ENCODE data around the gene CCDC33.

CCDC33 gene

DNA sequence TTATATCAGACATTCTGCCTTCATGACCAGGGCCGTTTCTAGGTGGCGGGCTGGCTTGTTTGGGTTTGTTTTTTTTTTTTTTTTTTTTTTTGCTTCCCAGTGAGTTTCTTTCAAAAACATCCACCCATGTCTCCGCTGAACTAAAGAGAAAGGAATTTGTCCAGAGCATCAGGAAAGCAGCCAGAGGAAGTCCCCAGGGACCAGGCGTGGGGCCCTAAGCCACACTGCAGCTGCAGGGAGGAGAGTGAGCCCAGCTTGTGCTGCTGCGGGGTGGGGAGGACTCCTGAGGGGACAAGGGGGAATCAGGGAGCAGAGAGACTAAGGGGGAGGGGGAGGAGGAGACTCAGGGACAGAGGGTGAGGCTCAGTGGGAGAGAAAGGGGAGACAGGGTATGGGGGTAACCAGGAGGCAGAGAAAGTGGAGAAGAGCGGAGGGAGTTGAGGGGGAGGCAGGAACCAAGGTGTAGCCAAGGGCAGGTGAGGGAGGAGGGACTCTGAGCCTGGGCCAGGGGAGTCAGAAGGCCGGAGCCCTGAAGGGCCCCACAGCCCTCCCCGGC, 81.8 kb downstream of the CCDC33 start:
- peak in 1 of 2 experiments; percentile 72 for DNase-seq

DNA sequence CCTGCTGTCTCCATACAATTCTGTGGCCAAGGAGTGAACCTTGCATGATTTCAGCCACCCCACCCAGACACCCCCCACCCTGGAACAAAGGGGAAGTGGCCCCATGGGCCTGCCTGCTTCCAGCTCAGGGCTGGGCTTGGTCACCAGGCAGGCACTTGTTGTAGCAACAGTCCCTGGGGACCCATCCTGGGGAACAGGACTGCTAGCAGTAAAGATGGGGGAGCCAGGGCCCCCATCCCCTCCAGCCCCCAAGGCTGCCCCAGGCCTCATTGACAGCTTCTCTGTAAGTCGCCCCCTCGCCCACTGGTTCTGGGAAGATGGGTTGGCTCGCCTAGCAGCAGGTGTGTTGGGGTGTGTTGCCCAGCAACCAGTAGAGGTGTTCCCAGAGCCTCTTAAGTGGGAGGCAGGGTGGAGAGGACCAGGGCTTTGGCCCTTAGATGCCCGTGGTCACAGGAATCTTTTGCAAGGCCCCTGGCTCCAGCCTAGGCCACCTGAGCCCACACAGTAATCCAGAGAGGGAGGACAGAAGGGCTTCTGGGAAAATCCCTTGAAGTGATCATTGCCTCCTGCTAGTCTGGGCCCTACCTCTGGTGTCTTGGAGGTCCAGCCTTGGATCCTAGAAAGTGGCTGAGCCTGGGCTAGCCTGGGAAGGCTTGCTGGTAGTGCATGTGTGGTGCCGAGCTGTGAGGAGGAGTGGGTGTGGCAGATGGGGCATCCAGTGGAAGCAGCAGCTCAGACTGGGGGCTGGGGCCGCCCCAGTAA, 82.4 kb downstream of the CCDC33 start:
- no peak for DNase-seq

DNA sequence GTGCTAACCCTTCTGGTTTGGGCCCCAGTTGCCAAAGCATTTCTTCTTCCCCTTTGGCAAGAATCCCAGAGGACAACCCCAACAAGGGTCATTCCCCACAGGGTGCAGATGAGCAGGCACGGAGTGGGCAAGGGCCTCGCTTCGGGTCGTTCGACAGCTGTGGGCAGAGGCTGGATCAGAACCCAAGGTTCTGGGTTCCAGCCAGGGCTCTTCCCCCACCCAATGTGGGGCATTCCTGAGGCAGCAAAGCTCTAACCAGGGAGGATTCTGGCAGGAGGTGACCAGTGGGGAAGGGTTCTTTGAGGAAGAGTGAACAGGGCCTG, 83.0 kb downstream of the CCDC33 start:
- DNase-seq, result no peak

DNA sequence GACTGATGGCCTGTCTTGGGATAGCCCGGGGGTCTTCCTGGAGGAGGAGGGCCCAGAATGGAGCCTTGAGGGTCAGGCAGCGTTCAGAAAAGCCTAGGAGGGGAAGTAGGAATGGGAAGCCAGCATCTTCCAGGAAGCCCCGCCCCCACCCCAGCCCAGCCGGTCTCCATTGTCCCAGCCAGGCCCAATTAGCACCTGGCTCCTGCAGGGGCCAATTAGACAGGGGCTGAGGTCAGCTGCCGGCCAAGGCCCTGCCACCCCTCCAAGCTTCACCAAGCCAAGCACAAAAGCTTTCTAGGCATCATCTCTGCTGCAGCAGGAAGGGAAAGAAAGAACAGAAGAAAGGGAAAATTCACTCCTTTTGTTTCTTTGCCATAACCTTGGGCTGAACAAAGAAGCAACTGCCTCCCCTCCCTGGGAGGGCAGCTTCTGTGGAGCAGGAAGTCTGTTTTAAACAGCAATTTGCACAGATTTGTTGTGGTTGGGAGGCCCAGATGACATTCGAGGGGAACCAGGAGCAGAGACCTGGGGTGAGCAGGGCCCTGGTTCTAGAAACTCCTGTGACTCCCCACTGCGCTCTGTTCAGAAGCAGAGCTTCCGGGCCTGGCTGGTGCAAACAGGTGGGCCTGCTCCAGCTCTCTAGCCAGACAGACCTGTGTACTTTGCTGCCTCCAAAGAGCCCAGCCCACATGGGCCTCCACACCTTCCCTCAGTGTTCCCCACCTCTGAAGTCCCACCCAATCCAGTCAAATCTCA, 83.6 kb downstream of the CCDC33 start:
- DNase-seq, result no peak

DNA sequence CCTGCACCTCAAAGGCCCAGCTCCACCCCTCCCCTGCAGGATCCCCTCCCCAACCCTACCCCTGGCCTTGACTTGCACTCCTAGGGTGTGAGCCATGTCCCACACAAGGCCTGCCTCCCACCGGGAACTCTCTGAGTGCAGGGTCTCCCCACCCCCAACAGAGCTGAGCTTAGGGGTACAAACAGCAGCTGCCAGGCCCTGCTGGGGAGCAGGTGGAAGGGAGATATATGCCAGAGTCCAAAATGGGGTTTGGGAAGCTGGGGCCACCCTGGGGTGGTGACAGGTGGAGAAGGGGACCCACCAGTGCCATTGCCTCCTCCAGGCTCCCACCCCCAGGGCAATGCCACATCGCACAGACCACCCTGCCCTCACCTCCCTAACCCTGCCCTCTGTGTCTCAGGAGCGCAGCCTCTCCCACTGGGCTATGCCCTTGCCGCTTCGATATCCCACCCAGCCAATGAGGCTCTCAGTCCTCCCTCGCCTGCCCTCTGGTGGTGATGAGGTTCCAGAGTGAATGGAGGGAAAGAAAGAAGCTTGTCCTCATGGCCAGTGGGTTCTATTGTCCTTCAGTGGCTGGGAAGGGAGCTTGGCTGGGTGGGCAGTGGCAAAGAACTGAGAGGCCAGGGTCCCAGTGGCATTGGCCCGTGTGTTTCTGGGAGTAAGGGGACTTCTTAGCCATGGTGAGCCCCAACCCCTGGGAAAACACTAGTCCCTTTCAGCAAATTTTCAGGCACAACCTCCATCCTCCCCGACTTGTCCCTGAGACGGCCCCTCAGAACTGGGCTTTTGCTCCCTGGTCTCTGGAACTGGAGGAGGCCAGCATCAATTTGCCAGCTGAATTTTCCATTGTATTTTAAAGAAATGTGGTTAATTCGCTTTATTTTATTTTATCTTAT, 84.5 kb downstream of the CCDC33 start:
- peak; percentile 62 to 80 for DNase-seq

DNA sequence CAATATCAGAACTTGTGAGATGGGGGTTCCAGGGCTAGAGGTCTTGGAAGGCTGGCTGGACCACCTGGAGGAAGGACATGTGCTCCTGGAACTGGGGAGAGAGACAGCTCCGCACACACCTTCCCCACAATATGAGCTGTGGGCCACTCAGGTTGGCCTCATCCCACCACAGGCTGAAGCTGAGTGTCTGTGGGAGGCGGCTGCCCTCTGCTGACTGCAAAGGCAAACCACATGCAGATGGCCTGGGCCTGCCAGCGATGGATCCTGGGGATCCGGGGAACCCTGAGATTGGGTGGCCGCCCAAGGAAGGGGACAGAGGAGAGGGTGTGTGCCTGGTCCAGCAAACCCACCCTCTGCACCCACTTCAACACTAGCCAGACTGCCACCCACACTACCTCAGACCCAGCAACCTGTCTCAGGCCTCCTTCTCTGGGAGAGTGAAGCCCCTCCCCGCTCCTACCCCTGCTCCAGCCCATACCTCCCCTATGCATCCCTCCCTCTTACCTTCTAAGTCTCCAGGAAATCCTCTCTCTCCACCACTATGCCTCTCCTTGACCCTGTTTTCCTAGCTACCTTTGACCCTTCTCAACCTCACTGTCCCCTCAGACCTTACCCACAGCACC, 86.5 kb downstream of the CCDC33 start:
- DNase-seq, result peak; percentile 28 to 69

DNA sequence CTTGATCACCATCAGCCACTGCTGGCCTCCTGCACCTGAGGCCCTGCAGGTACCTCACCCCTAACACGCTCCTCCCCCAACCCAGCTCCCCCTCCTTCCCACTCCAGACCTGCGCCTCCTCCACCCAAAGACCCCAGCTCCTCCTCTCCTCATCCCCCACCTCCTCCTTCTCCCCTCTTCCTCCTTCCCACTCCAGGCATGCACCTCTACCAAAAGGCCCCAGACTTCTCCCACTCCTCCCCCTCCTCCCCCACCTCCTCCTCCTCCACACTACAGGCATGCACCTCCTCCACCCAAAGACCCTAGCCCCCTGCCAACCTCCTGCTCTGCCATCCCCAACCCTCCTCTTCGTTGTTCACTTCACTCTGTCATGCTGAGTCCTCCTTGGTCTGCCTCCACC, 88.6 kb downstream of the CCDC33 start:
- no peak for DNase-seq

DNA sequence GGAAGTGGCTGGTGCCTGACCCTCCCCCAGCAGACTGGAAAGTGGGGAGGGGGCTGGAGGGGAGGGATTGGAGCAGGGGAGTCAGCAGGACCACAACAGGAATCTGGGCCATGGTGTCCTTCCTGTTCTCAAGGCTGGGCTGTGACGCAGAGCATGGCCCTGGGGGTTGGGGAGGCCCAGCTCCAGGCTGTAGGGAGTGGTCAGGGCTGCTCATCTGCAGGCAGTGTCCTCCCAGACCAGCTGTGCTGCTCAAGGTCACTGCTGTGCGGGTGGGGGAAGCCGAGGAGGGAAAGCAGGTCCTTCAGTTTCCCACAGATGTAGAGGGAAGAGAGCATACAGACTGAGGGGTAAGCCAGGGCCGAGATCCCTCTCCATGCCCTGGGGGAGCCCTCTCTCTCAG, 90.6 kb downstream of the CCDC33 start:
- no peak for DNase-seq

DNA sequence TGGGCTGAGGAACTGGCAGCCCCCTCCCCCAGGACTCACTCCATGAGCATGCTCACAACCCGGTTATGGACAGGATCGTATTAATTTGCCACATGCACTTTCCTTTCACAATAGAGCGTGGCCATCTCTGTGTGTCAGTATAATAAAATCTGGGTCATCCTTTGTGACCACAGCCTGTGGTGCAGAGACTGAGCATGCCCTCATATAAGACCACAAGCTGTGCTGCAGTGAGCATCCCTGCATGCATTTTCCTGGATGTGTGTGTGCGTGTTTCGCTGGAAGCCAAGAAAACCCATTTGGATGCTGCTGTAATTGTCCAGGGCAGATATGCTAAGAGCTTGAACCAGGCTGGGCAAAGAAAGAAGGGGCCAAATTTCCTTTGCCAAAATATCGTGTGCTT, 91.6 kb downstream of the CCDC33 start:
- no peak for DNase-seq

DNA sequence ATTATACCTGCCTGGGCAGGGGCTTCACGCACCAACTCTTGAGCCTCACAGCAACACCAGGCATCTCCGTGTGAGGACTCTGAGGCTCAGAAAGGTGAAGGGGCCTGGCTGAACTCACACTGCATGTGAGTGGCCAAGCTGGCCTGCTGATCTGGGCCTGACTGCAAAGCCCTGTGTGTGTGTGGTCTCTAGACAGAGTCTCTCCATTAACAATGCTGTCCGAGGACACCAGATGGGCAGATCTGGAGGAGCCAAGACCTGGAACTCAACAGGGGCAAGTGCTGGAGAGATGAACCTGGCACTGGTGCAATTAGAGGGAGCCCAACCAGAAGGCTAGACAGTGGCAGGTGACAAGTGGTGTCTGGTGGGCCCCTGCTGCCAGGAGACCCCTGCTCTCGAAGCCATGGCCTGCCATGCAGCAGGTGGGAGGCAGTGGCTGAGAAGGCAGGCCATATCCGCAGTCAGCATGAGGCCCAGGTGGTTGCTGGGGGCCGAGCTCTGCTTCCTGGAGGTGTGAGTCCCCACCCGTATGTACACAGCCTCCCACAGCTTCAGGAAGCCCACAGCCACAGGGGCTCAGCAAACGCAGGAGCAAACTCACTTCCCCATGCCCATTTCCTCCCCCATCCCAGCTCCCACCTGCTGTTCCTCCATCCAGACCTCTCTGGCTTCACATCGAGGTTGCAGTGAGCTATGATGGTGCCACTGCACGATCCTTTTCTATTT, 92.4 kb downstream of the CCDC33 start:
- no peak for DNase-seq

DNA sequence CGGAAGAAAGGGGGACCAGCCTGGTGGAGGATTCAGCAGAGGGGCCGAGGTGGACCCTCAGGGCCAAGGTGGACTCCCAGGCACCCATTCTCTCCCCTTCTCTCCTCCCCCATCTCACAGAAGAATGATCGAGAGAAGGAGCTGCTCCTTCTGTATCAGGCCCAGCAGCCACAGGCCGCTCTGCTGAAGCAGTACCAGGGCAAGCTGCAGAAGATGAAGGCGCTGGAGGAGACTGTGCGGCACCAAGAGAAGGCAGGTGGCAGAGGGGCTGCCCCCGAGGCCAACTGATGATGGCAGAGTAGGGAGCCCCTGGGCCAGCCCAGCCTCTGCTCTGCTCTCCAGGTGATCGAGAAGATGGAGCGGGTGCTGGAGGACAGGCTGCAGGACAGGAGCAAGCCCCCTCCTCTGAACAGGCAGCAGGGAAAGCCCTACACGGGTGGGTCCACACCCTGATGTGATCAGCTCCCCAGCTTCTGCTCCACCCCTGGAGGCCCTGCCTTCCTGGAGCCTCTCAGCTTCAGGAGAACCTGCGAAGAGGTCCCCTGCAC, 94.8 kb downstream of the CCDC33 start:
- DNase-seq, result no peak

DNA sequence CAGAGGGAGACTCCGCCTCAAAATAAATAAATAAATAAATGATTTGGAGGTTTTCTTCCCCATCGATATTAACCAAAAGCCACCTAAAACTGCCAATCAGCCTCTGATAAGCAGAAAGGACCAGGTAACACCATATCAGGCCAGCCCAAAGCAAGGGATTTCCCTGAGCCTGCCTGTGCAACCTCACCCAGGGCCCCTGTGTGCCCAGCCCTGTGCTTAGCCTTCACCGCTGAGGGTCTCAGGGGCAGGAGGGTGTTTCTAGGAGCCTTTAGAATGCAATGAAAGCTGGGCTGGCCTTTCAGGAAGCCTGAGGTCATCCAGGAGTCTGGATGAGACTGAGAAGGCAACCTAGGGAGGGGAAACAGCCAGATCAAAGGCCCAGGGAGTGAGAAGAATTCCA, 95.9 kb downstream of the CCDC33 start:
- DNase-seq, result no peak

DNA sequence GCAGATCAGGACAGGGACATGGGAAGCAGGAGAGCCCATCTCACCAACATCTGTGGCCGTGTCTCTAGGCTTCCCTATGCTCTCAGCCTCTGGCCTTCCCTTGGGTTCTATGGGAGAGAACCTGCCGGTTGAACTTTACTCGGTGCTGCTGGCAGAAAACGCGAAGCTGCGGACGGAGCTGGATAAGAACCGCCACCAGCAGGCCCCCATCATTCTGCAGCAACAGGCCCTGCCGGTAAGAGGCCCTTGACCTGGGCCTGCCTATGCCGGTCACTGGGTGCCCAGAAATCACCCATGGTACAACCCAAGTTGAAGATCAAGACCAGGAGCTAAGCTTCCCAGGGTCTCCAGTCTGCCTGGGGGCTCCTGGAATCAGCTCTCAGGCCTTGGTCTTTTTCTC, 96.5 kb downstream of the CCDC33 start:
- no peak for DNase-seq

DNA sequence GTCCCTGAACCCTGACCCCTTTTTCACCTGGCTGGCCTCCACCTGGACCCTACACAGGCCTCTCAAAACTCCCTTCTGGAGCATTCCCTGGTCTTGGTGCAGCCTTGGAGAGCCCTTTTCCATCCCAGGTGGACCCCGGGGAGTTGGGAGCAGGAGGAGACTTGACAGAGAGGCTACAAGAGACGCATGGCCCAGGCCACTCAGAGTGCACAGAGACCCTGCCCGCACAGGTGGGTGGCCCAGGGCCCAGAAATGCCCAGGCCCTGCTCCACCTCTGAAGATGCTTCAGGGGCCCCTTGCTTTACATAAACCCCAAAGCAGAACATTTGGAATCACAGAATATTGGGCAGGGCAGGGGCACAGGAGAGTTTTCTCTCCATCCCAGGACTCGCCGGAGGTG, 97.0 kb downstream of the CCDC33 start:
- no peak for DNase-seq

DNA sequence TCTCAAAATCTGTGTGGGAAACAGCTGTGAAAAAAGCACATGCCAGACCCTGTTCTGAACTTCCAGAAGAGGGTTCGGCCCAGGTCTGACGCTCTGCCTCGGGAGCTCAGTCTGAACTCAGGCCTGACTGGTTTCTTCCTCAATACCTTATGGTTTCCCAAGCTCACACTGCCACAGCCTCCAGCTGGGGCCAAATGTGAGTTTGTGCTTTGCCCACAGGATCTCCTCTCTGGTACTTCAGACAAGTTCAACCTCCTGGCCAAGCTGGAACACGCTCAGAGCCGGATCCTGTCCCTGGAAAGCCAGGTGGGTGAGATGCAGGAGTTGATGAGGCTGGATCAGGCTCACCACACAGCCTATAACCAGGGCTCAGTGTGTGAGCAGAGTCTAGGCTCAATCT, 97.5 kb downstream of the CCDC33 start:
- no peak for DNase-seq

DNA sequence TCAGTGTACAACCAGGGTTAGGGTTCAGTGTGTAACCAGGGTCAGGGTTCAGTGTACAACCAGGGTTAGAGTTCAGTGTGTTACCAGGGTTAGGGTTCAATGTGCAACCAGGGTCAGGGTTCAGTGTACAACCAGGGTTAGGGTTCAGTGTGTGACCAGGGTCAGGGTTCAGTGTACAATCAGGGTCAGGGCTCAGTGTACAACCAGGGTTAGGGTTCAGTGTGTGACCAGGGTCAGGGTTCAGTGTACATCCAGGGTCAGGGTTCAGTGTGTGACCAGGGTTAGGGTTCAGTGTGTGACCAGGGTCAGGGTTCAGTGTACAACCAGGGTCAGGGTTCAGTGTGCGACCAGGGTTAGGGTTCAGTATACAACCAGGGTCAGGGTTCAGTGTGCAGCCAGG, 98.0 kb downstream of the CCDC33 start:
- no peak for DNase-seq

DNA sequence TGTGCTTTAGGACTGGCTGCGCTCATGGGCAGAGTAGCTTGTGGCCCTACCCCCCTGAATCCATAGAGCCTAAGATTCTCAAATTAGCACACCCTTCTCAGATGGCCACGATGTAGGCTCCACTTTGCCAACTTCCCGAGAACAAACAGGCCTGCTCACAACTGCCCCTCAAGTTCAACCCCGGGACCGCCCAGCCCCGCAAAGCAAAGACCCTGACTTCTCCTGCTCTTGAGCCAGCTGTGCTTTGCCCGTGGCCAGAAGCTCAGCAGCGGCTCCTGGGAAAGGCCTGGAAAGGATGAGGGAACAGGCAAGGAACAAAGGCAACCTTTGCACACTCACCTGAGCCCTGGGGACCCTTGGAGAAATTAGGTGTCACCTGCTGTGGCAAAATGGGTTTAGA, 99.3 kb downstream of the CCDC33 start:
- no peak for DNase-seq

DNA sequence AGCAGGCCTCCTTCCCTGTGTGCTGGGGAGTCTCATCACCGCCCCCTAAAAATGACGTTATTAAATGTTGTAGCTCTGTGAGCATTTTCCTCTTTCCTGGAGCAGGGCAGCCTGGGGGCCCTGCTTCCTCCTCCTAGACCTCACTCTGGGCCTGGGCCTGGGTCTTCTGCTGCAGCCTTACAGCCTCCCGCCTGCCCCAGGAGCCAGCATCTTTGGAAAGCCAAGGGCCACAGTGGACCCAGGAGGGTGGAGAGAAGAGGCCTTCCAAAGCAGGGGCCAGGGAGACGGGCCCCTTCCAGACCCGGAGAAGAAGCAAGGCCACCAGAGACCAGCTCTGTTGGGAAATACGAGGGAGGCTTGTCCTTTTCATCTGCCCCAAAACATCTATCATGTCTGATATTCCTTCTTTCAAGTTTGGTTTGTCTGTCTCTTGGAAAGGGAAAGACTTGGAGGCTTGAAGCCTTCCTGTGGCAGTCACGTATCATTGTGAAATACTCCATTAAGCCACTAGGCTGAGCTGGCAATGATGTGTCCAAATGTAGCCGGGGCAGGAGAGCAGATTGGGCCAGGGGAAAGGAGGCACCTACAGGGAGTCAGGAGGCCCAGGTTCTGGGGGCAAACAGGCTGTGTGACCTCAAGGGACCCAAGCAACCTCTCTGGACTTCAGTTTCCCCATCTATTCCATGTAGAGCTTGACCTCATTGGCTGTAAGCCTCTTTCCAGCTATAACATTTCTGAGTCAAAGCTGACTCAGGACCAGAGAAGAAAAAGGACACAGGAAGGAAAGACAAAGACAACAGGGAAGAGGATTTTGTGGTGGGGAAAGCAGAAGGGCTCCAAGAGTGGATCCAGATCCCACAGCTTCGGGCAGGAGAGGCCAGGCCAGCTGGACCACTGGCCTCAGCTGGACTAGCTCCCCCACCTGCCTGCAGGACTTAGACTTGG, 100.2 kb downstream of the CCDC33 start:
- DNase-seq, result no peak

DNA sequence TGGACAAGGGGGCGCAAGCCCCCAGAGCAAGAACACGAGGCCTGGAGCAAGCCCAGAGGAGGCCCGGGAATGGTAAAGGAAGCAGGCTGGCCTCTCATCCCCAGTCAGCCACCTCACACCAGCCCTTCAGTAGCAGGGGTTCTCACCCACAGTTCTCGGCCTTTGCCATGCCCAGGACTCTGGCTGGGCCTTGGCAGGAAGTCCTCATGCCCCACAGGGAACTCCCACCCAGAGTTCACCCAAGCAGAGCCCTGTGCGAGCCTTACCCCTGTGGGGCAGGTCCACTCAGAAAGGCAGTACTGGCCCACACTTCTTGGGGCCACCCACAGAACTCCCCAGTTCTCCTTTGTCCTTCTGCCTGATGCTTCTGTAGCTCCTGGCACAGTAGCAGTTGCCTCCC, 101.0 kb downstream of the CCDC33 start:
- DNase-seq, result no peak

DNA sequence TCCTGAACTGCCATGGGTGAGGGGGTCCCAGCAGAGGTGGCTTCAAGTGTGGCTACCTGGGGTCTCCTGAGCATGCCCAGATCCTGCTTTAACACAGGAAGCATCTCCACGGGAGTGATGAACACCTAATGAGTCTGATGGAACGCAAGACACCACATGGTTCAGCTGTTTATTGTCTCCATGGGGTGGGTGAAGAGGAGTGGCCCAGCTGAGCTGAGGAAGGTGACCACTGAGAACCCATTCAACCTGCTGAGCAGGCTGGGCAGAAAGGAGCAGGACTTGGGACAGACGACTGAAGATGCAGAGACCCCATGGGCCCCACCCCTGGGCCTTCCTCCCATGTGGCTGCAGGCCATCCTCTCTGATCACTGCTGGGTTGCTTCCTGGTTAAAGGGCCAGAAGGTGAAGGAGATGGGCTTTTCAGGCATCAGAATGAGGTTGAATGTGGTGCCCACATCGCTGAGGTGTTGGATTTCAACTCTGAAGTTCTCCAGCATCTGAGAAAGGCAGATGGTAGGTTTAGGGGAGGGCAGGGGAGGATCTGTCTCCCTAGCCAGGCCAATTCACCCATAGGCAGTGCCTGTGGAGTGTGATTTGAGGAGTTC, 101.6 kb downstream of the CCDC33 start:
- DNase-seq, result no peak

All from NCI-H446 (cell line).